DND-41 (cell line): Measurements from ENCODE around the gene NPHP4.

Experiments
- ATAC-seq: fragments of 200-7000 bp; cut with Tn5 transposase; 3 replicates; pipeline ENCODE4 v1.9.1; 2021; ENCODE audit warnings: low read depth; ENCODE audit not compliant: insufficient read depth
- DNase-seq: peaks from one replicate; pipeline ENCODE4 v3.0.0-alpha.2; 2020
- H2AFZ ChIP-seq: 2 replicates; pipeline ENCODE4 v1.6.0; 2012; ENCODE audit warnings: low read depth, low read length
- H3K27ac ChIP-seq: 2 replicates; pipeline ENCODE4 v1.5.1; 2012; ENCODE audit warnings: low read length, inconsistent platforms
- H3K27me3 ChIP-seq: fragments of 200-600 bp; sonication (generic); 2 replicates; pipeline ENCODE4 v1.6.0; 2012; ENCODE audit warnings: low read length, mild to moderate bottlenecking, inconsistent platforms; ENCODE audit not compliant: insufficient read depth, poor library complexity
- H3K36me3 ChIP-seq: 2 replicates; pipeline ENCODE4 v1.5.1; 2012; ENCODE audit warnings: low read length, inconsistent platforms; ENCODE audit not compliant: insufficient read depth
- H3K4me1 ChIP-seq: 2 replicates; pipeline ENCODE4 v1.5.1; 2012; ENCODE audit warnings: mild to moderate bottlenecking, low read length; ENCODE audit not compliant: insufficient read depth
- H3K4me2 ChIP-seq: 2 replicates; pipeline ENCODE4 v1.6.0; 2012; ENCODE audit warnings: mild to moderate bottlenecking, moderate library complexity, low read length, inconsistent platforms; ENCODE audit not compliant: insufficient read depth
- H3K4me3 ChIP-seq, 2 experiments: fragments of 200-600 bp in 1 of 2; shearing (Covaris generic) in 1 of 2; 2 replicates each; pipeline ENCODE4 v1.5.1; 2012 to 2016; ENCODE audit warnings: inconsistent platforms in 2 of 2, low read length in 2 of 2, mild to moderate bottlenecking in 2 of 2, low read depth in 1 of 2, moderate library complexity in 1 of 2
- H3K79me2 ChIP-seq: 2 replicates; pipeline ENCODE4 v1.6.0; 2012; ENCODE audit warnings: low read length, inconsistent platforms; ENCODE audit not compliant: insufficient read depth
- H3K9ac ChIP-seq: 2 replicates; pipeline ENCODE4 v1.6.0; 2012; ENCODE audit warnings: low read depth, mild to moderate bottlenecking, inconsistent platforms, low read length, moderate library complexity
- H3K9me3 ChIP-seq: 2 replicates; pipeline ENCODE4 v1.5.1; 2012; ENCODE audit warnings: low read length, moderate library complexity, mild to moderate bottlenecking, inconsistent platforms; ENCODE audit not compliant: insufficient read depth, severe bottlenecking
- H4K20me1 ChIP-seq: 2 replicates; pipeline ENCODE4 v1.6.0; 2012; ENCODE audit warnings: low read length; ENCODE audit not compliant: insufficient read depth
- EZH2 ChIP-seq: IDR thresholded peaks from 3 replicates; pipeline ENCODE4 v1.6.1; 2012; ENCODE audit warnings: borderline replicate concordance, low read depth, mild to moderate bottlenecking, moderate library complexity, low read length, inconsistent platforms; ENCODE audit not compliant: severe bottlenecking
- TF ChIP-seq, protein P1 (sequence below): IDR thresholded peaks from 2 replicates; pipeline ENCODE4 v1.5.1; 2012; ENCODE audit warnings: borderline replicate concordance, low read length, moderate library complexity, mild to moderate bottlenecking; ENCODE audit not compliant: poor library complexity, severe bottlenecking; ENCODE audit errors: extremely low read depth

Gene NPHP4

DNA sequence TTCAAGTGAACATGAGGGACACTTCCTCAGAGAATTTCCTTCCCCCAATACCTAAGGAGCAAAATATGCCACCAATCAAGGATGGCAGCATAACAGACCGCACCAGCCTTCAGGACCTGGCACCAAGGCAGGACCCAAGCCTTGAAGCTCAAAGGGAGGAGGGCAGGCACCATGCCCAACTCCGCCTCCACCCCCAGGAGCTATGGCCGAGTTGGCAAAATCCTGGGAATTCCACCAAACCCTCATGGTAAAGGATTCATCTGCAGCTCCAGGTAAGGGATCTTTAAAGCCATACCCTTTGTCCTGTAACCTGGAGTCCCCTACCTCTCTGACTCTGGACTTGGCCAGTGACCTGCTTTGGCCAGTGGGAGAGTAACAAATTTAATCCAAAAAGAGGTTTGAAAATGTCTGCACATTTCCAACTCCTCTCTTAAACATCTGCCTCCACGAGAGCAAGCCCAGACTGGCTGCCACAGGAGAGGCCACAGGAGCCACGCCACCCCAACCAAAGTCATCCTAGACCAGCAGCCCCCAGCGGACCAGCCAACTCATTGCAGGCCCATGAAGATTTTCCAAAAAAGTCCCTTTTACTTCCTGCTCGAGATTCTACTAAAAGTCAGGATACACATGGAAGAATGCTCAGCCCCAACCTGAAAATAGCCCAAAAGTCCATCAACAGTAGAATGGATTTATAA, 41.9 kb downstream of the NPHP4 start:
- no peak for ATAC-seq
- no peaks in the 10 kb centered on the region for H3K4me1 ChIP-seq
- TF ChIP-seq, protein P1, sequence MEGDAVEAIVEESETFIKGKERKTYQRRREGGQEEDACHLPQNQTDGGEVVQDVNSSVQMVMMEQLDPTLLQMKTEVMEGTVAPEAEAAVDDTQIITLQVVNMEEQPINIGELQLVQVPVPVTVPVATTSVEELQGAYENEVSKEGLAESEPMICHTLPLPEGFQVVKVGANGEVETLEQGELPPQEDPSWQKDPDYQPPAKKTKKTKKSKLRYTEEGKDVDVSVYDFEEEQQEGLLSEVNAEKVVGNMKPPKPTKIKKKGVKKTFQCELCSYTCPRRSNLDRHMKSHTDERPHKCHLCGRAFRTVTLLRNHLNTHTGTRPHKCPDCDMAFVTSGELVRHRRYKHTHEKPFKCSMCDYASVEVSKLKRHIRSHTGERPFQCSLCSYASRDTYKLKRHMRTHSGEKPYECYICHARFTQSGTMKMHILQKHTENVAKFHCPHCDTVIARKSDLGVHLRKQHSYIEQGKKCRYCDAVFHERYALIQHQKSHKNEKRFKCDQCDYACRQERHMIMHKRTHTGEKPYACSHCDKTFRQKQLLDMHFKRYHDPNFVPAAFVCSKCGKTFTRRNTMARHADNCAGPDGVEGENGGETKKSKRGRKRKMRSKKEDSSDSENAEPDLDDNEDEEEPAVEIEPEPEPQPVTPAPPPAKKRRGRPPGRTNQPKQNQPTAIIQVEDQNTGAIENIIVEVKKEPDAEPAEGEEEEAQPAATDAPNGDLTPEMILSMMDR: no peak
- TF ChIP-seq EZH2: no peak
- H3K9me3 ChIP-seq: no peaks in the 10 kb centered on the region
- no peak overlapping the region for H3K27ac ChIP-seq
- no peak overlapping the region for H2AFZ ChIP-seq
- peaks cover 7% of the 10 kb centered on the region; the same call in 1 of the 2 replicates for H4K20me1 ChIP-seq
- H3K9ac ChIP-seq: no peak overlapping the region
- H3K4me3 ChIP-seq: no peak overlapping the region
- H3K27me3 ChIP-seq: no peaks in the 10 kb centered on the region
- DNase-seq: no peak
- H3K79me2 ChIP-seq: no peaks in the 10 kb centered on the region
- no peak overlapping the region for H3K4me2 ChIP-seq
- H3K36me3 ChIP-seq: peaks cover 62% of the 10 kb centered on the region

DNA sequence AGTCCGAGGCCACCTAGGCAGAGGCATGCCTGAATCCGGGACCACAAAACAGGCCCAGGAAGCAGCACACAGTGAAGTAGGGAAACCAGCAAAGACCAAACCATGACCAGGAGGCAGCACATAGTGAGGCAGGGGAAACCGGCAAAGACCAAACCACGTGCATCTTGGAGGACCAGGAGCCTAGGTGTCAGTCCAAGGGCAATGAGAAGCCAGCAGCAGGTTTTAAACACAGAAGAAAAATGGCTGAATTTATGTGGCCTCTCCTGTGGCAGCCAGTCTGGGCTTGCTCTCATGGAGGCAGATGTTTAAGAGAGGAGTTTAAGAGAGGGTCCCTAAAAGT, 42.5 kb downstream of the NPHP4 start:
- no peaks in the 10 kb centered on the region for H3K4me1 ChIP-seq
- DNase-seq (no peak), ATAC-seq (no peak)
- H3K27ac ChIP-seq: no peak overlapping the region
- H3K4me3 ChIP-seq: no peak overlapping the region
- no peak overlapping the region for H3K4me2 ChIP-seq
- H3K79me2 ChIP-seq: no peaks in the 10 kb centered on the region
- H3K36me3 ChIP-seq: peaks cover 59% of the 10 kb centered on the region
- H3K9ac ChIP-seq: no peak overlapping the region
- peaks cover 7% of the 10 kb centered on the region; the same call in 1 of the 2 replicates for H4K20me1 ChIP-seq
- no peak for TF ChIP-seq EZH2
- TF ChIP-seq, protein P1: no peak
- H3K27me3 ChIP-seq: no peaks in the 10 kb centered on the region
- H2AFZ ChIP-seq: no peak overlapping the region
- H3K9me3 ChIP-seq: no peaks in the 10 kb centered on the region

DNA sequence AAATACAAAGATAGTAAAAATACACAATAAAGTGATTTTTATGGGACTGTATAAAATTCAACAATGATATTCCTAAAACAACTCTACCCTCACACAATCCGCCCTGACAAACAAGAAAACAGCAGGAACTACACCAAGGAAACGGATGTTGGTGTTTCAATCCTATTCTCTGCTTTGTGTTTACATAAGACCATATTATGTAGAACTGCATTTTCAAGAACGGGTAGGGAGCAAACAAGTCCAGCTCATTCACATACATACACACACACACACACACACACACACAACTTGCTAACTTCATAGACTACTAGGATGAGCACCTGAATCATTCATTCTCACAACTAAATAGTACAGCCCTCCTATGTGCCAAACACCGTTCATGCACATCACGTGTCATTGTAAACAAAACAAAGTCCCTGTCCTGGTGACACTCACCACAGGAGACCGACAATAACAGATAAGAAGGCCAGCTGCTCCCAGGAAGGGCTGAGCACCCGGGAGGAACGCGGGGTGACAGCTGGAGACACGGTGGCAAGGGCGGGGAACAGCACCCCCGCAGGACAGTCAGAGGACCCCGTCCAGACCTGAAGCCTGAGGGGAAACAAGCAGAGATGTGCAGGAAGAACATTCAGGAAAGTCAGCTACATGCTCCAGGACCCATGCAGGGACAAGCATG, 43.0 kb downstream of the NPHP4 start:
- Histone ChIP-seq H3K9ac (no peak overlapping the region), H3K4me1 (no peaks in the 10 kb centered on the region), H3K4me2 (no peak overlapping the region), H3K4me3 (no peak overlapping the region), H3K27me3 (no peaks in the 10 kb centered on the region), H3K27ac (no peak overlapping the region), H3K79me2 (no peaks in the 10 kb centered on the region), H3K9me3 (no peaks in the 10 kb centered on the region), H4K20me1 (peaks cover 7% of the 10 kb centered on the region; the same call in 1 of the 2 replicates), H2AFZ (no peak overlapping the region), H3K36me3 (peaks cover 63% of the 10 kb centered on the region)
- TF ChIP-seq EZH2: no peak
- TF ChIP-seq, protein P1: peak; percentile 51
- ATAC-seq: no peak
- no peak for DNase-seq

DNA sequence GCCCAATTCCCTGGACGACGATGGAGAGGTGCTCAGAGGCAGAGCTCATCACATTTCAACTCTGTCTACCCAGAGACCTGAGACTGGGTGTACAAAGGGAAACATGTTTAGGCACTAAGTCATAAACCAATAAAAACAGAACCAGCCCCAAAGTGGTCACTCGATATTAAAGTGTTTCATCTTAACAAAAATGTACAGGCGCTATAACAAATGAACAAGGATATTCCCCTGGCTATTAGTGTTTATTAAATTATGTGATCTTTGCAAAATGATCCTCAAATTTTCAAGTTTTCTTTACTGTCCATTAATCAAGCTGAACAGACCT, 43.6 kb downstream of the NPHP4 start:
- Histone ChIP-seq H2AFZ (no peak overlapping the region), H3K9ac (no peak overlapping the region), H3K27ac (no peak overlapping the region), H3K9me3 (no peaks in the 10 kb centered on the region), H3K79me2 (no peaks in the 10 kb centered on the region), H3K36me3 (peaks cover 63% of the 10 kb centered on the region), H3K4me1 (no peaks in the 10 kb centered on the region), H4K20me1 (peaks cover 7% of the 10 kb centered on the region; the same call in 1 of the 2 replicates), H3K4me2 (no peak overlapping the region), H3K4me3 (no peak overlapping the region), H3K27me3 (no peaks in the 10 kb centered on the region)
- no peak for TF ChIP-seq EZH2
- TF ChIP-seq, protein P1: no peak
- ATAC-seq (no peak), DNase-seq (no peak)
